ENCODE data around the gene PRKACA. TPM values are rescaled to one million over a fixed set of nuclear protein-coding genes. Genes with fewer than 3 reads are reported as not detected.
"Not testable (repeated sequence)": the region's sequence is repeated elsewhere in the genome, so short reads cannot be mapped to it uniquely, and the experiment has no call there.

Gene PRKACA
- total and polyA plus RNA-seq, 9 donors = 33.3 to 280 (median 201) TPM

GRCh38 chr19:14042659-14043608, 74.6 kb downstream of the PRKACA start:
- 57 to 58% (median 57%) methylated on average over 19 of the region's 19 CpGs for WGBS, 3 donors
- H3K9me3 ChIP-seq; H3K4me1 ChIP-seq (ENCODE audit: insufficient read depth); H3K27me3 ChIP-seq; H3K4me3 ChIP-seq; H3K27ac ChIP-seq; H3K36me3 ChIP-seq: not testable (repeated sequence)
- intact Hi-C loops (cut with DNase I) = loop anchor here in 1 of 4 donors (10.0 kb wide), 1 partner anchor 768 kb away; no protein-coding TSS in a partner anchor
- peak in 2 of 3 donors; percentile 14 to 20 for TF ChIP-seq CTCF (IDR thresholded peaks at IDR 0.05)
- peak in 1 of 5 donors; percentile 30 for DNase-seq

Other genes with a start within 250 kb of the PRKACA start
- gene NANOS3, start 240.6 kb downstream of the PRKACA start, total RNA-seq = 1 to 10 TPM in 3 of 7 donors, under 1 TPM in 1, not detected in 3; 0.98 to 2.4 (median 1.3) TPM
- under 1 TPM in 1 of 2 donors, not detected in 1; 0.30 TPM for gene NANOS3, start 240.6 kb downstream of the PRKACA start, polyA plus RNA-seq
- gene BRME1, start 211.6 kb downstream of the PRKACA start, total RNA-seq = 1 to 10 TPM; 1.3 to 3.7 (median 2.3) TPM
- gene BRME1, start 211.6 kb downstream of the PRKACA start, polyA plus RNA-seq = 1 to 10 TPM in 1 of 2 donors, under 1 TPM in 1; 0.57 to 2.8 TPM
- gene CC2D1A, start 211.6 kb downstream of the PRKACA start, total RNA-seq = 10 to 100 TPM; 21.0 to 38.1 (median 29.7) TPM
- gene CC2D1A, start 211.6 kb downstream of the PRKACA start, polyA plus RNA-seq = 10 to 100 TPM; 13.1 to 24.1 TPM
- 1 to 10 TPM in 5 of 7 donors, under 1 TPM in 2; 0.48 to 3.8 (median 1.4) TPM for gene PODNL1, start 179.3 kb downstream of the PRKACA start, total RNA-seq
- 1 to 10 TPM in 1 of 2 donors, under 1 TPM in 1; 0.63 to 3.7 TPM for gene PODNL1, start 179.3 kb downstream of the PRKACA start, polyA plus RNA-seq
- gene DCAF15, start 165.3 kb downstream of the PRKACA start, total RNA-seq = 10 to 100 TPM; 11.1 to 28.0 (median 23.4) TPM
- gene DCAF15, start 165.3 kb downstream of the PRKACA start, polyA plus RNA-seq = 10 to 100 TPM in 1 of 2 donors, 1 to 10 TPM in 1; 5.0 to 29.1 TPM
- gene RFX1, start 111.4 kb downstream of the PRKACA start, total RNA-seq = 10 to 100 TPM in 5 of 7 donors, 1 to 10 TPM in 2; 2.4 to 16.1 (median 14.7) TPM
- gene RFX1, start 111.4 kb downstream of the PRKACA start, polyA plus RNA-seq = 1 to 10 TPM; 1.2 to 7.6 TPM
- gene RLN3, start 89.6 kb downstream of the PRKACA start, total RNA-seq = not detected
- not detected for gene RLN3, start 89.6 kb downstream of the PRKACA start, polyA plus RNA-seq
- gene IL27RA, start 86.0 kb downstream of the PRKACA start, total RNA-seq = 1 to 10 TPM in 5 of 7 donors, under 1 TPM in 2; 0.48 to 4.3 (median 1.8) TPM
- gene IL27RA, start 86.0 kb downstream of the PRKACA start, polyA plus RNA-seq = 1 to 10 TPM; 2.1 to 2.4 TPM
- gene PALM3, start 55.7 kb downstream of the PRKACA start, total RNA-seq = 1 to 10 TPM in 1 of 7 donors, under 1 TPM in 4, not detected in 2; 0.17 to 2.6 (median 0.48) TPM
- under 1 TPM; 0.20 to 0.33 TPM for gene PALM3, start 55.7 kb downstream of the PRKACA start, polyA plus RNA-seq
- gene MISP3, start 45.0 kb downstream of the PRKACA start, total RNA-seq = 10 to 100 TPM in 1 of 7 donors, 1 to 10 TPM in 1, under 1 TPM in 5; 0.28 to 13.9 (median 0.53) TPM
- 1 to 10 TPM in 1 of 2 donors, under 1 TPM in 1; 0.80 to 1.3 TPM for gene MISP3, start 45.0 kb downstream of the PRKACA start, polyA plus RNA-seq
- not detected for gene C19orf67, start 32.0 kb downstream of the PRKACA start, total RNA-seq
- gene C19orf67, start 32.0 kb downstream of the PRKACA start, polyA plus RNA-seq = under 1 TPM in 1 of 2 donors, not detected in 1; 0.08 TPM
- gene SAMD1, start 27.0 kb downstream of the PRKACA start, total RNA-seq = 10 to 100 TPM; 13.6 to 68.3 (median 41.0) TPM
- gene SAMD1, start 27.0 kb downstream of the PRKACA start, polyA plus RNA-seq = 10 to 100 TPM; 10.5 to 23.6 TPM
- 1 to 10 TPM in 4 of 7 donors, under 1 TPM in 3; 0.12 to 4.9 (median 1.0) TPM for gene ASF1B, start 18.8 kb upstream of the PRKACA start, total RNA-seq
- gene ASF1B, start 18.8 kb upstream of the PRKACA start, polyA plus RNA-seq = 1 to 10 TPM in 1 of 2 donors, under 1 TPM in 1; 0.99 to 1.6 TPM
- 10 to 100 TPM in 5 of 7 donors, 1 to 10 TPM in 2; 4.1 to 36.8 (median 22.5) TPM for gene ADGRL1, start 88.4 kb upstream of the PRKACA start, total RNA-seq
- 1 to 10 TPM; 2.1 to 6.7 TPM for gene ADGRL1, start 88.4 kb upstream of the PRKACA start, polyA plus RNA-seq